CD8-positive, alpha-beta memory T cell (primary cell): ENCODE measurements around the gene REG1A. TPM values are rescaled to one million over a fixed set of nuclear protein-coding genes. Genes with fewer than 3 reads are reported as not detected.

Source experiments
- CTCF ChIA-PET: fragments of 350-600 bp; sonication (Branson Sonifier 250); formaldehyde crosslinking; loops from one replicate; lab custom pipeline; 2021; ENCODE audit warnings: antibody characterized with exemption; lab: Charles Lee
- POLR2A ChIA-PET: fragments of 350-600 bp; sonication (Branson Sonifier 250); formaldehyde crosslinking; loops from one replicate; lab custom pipeline; 2021; ENCODE audit warnings: antibody characterized with exemption; lab: Charles Lee
- DNase-seq, 5 donors: peaks; one replicate each; pipeline versions ENCODE4 v3.0.0 to v3.0.0-alpha.2; 2020 to 2022; ENCODE audit warnings: mixed read lengths in 1 of 5
- H3K27ac ChIP-seq: one replicate; pipeline ENCODE4 v1.7.0; 2013; ENCODE audit warnings: low read depth, mild to moderate bottlenecking, low read length, moderate library complexity
- H3K27me3 ChIP-seq: 2 replicates; pipeline ENCODE4 v1.7.0; 2013; ENCODE audit warnings: low read length, mild to moderate bottlenecking; ENCODE audit not compliant: insufficient read depth, poor library complexity, severe bottlenecking
- H3K36me3 ChIP-seq: 2 replicates; pipeline ENCODE4 v1.7.0; 2013; ENCODE audit warnings: mild to moderate bottlenecking, low read length, moderate library complexity; ENCODE audit not compliant: insufficient read depth
- H3K4me1 ChIP-seq: 2 replicates; pipeline ENCODE4 v1.7.0; 2013; ENCODE audit warnings: mild to moderate bottlenecking, low read length, moderate library complexity; ENCODE audit not compliant: insufficient read depth
- H3K4me3 ChIP-seq: 2 replicates; pipeline ENCODE4 v1.7.0; 2013; ENCODE audit warnings: mild to moderate bottlenecking, low read length
- H3K9me3 ChIP-seq: 2 replicates; pipeline ENCODE4 v1.7.0; 2013; ENCODE audit warnings: mild to moderate bottlenecking, low read length
- H3K27ac Mint-ChIP-seq, 8 donors: one replicate each; pipeline ENCODE4 v1.8.0; 2020 to 2021; ENCODE audit warnings: mixed read lengths in 8 of 8, mild to moderate bottlenecking in 6 of 8, inconsistent platforms in 3 of 8, moderate library complexity in 3 of 8
- H3K27me3 Mint-ChIP-seq, 2 donors: one replicate each; pipeline ENCODE4 v1.8.0; 2020 to 2021; ENCODE audit warnings: mixed read lengths in 2 of 2, mild to moderate bottlenecking in 1 of 2, moderate library complexity in 1 of 2
- H3K36me3 Mint-ChIP-seq, 3 donors: one replicate each; pipeline ENCODE4 v1.8.0; 2020 to 2021; ENCODE audit warnings: mixed read lengths in 3 of 3, inconsistent platforms in 1 of 3, mild to moderate bottlenecking in 1 of 3
- H3K4me1 Mint-ChIP-seq, 3 donors: one replicate each; pipeline ENCODE4 v1.8.0; 2020 to 2021; ENCODE audit warnings: mixed read lengths in 3 of 3, inconsistent platforms in 1 of 3, mild to moderate bottlenecking in 1 of 3
- H3K4me3 Mint-ChIP-seq, 7 donors: one replicate each; pipeline ENCODE4 v1.8.0; 2020 to 2021; ENCODE audit warnings: mixed read lengths in 7 of 7, mild to moderate bottlenecking in 6 of 7, moderate library complexity in 4 of 7, inconsistent platforms in 2 of 7
- H3K9me3 Mint-ChIP-seq, 5 donors: one replicate each; pipeline ENCODE4 v1.8.0; 2020 to 2022; ENCODE audit warnings: mixed read lengths in 5 of 5, mild to moderate bottlenecking in 3 of 5, moderate library complexity in 2 of 5, inconsistent platforms in 1 of 5
- polyA plus RNA-seq: library from polyadenylated mRNA; unstranded; fragments of 300-500 nt; fragmentation: Illumina TruSeq; gene quantifications from one replicate; pipeline ENCODE4 v1.2.3, GENCODE V29; 2021
- total RNA-seq, 2 experiments: library from RNA; stranded (reverse); gene quantifications; one replicate each; pipeline ENCODE4 v1.2.3, GENCODE V29; 2021

REG1A gene
- total and polyA plus RNA-seq, 3 experiments from 2014 or later = not detected

DNA sequence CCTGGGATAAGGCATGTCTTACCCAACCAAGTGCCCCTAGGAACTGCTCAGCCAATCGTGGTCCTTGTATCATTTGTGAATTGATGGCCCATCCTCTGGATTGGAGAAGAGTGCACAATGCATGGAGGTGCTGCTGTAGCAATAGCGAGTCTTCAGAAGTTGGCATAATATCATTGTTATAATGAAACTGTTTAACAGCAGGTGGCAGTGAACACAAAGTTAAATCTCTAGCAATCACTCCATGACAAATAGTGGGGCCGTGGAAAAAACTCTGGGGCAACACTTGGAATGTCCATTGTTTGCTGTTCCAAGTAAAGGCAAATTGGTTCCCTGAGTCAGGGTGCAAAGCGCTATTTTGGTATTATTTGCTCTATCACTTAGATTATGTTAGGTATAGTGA is 11.4 kb downstream of the REG1A start:
- no peaks in the 10 kb centered on the region for H3K9me3 ChIP-seq
- H3K4me1 ChIP-seq = no peaks in the 10 kb centered on the region
- peaks cover 0 to 16% (median 5%) of the 10 kb centered on the region in 5 donors for H3K9me3 Mint-ChIP-seq
- peak overlapping the region in 1 of 8 donors; percentile 10 for H3K27ac Mint-ChIP-seq
- no peaks in the 10 kb centered on the region for H3K27me3 ChIP-seq
- H3K4me3 ChIP-seq = no peak overlapping the region
- no peaks in the 10 kb centered on the region for H3K36me3 Mint-ChIP-seq
- ChIA-PET CTCF (no interaction called here), POLR2A (no interaction called here)
- no peak for DNase-seq
- H3K27ac ChIP-seq = no peak overlapping the region
- H3K4me3 Mint-ChIP-seq = no peak overlapping the region
- no peaks in the 10 kb centered on the region for H3K4me1 Mint-ChIP-seq
- H3K27me3 Mint-ChIP-seq = no peaks in the 10 kb centered on the region
- no peaks in the 10 kb centered on the region for H3K36me3 ChIP-seq

DNA sequence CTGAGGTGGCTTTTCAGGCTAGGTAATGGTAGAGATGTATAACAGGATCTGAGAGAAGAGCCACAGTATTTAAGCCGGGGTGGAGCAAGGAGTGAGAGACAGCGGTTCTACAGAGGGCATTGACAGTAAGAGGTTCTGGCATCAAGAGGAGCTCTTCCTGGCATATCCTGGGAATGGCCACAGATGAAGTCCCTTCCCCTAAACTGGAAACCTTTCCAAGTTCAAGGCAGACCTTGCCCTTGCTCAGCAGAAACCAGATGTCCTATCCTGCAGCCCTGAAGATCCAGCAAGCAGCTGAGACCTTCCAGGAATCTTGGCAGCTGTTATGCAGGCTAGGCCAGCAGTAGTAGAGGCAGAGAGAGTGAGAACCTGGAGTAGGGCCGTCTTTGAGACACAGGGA is 18.1 kb downstream of the REG1A start:
- Mint-ChIP-seq H3K9me3 (peaks cover 7 to 33% (median 11%) of the 10 kb centered on the region in 5 donors), H3K36me3 (no peaks in the 10 kb centered on the region), H3K27ac (no peak overlapping the region), H3K4me3 (no peak overlapping the region), H3K4me1 (no peaks in the 10 kb centered on the region), H3K27me3 (peaks cover 0 to 2% of the 10 kb centered on the region in 2 donors)
- no peaks in the 10 kb centered on the region for H3K4me1 ChIP-seq
- no peak for DNase-seq
- H3K36me3 ChIP-seq = no peaks in the 10 kb centered on the region
- ChIA-PET POLR2A (no interaction called here), CTCF (no interaction called here)
- no peaks in the 10 kb centered on the region for H3K9me3 ChIP-seq
- no peaks in the 10 kb centered on the region for H3K27me3 ChIP-seq
- no peak overlapping the region for H3K4me3 ChIP-seq
- no peak overlapping the region for H3K27ac ChIP-seq

GRCh38 chr2:79139423-79139822 is 19.1 kb downstream of the REG1A start:
- no peaks in the 10 kb centered on the region for H3K27me3 ChIP-seq
- CTCF ChIA-PET = no interaction called here
- H3K27ac Mint-ChIP-seq = no peak overlapping the region
- POLR2A ChIA-PET = no interaction called here
- no peak overlapping the region for H3K4me3 Mint-ChIP-seq
- peaks cover 0 to 2% of the 10 kb centered on the region in 2 donors for H3K27me3 Mint-ChIP-seq
- H3K36me3 ChIP-seq = no peaks in the 10 kb centered on the region
- no peak overlapping the region for H3K27ac ChIP-seq
- H3K4me1 Mint-ChIP-seq = no peaks in the 10 kb centered on the region
- no peaks in the 10 kb centered on the region for H3K4me1 ChIP-seq
- DNase-seq = no peak
- no peaks in the 10 kb centered on the region for H3K36me3 Mint-ChIP-seq
- H3K9me3 Mint-ChIP-seq = peaks cover 11 to 27% (median 17%) of the 10 kb centered on the region in 5 donors
- H3K9me3 ChIP-seq = no peaks in the 10 kb centered on the region
- H3K4me3 ChIP-seq = no peak overlapping the region

DNA sequence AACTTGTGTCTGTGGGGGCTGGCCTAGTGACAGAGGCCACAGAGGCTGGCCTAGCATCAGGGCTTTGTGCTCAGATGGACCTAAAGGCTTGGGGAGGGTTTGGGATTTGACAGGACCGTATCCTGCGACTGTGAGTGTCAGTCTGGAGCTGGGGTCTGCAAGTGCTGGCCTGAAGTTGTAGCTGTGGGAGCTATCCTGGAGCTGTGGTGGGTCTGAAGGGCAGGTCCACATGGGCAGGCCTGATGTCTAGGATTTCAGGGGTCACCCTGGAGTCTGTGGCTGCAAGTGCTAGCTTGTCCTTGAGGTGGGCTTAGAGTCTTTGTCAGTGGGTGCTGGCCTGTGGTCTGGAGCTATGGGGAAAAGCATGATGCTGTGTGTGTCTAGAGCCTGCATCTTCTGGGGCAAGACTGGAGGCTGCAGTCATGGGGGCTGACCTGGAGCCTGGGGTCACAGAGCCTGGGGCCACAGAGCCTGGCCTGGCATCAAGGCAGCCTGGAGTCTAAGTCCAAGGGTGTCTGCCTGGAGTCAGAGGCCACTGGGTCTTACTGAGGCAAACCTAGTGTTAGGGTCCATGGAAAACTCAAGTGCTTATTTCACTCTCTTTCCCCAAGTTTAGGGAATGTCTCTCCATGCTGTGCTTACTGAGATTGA is 35.7 kb downstream of the REG1A start:
- no peaks in the 10 kb centered on the region for H3K36me3 Mint-ChIP-seq
- peaks cover 0 to 1% of the 10 kb centered on the region in 2 donors for H3K27me3 Mint-ChIP-seq
- Histone ChIP-seq H3K36me3 (no peaks in the 10 kb centered on the region), H3K9me3 (no peaks in the 10 kb centered on the region), H3K27me3 (no peaks in the 10 kb centered on the region), H3K27ac (no peak overlapping the region), H3K4me3 (no peak overlapping the region), H3K4me1 (no peaks in the 10 kb centered on the region)
- ChIA-PET CTCF (no interaction called here), POLR2A (no interaction called here)
- no peak overlapping the region for H3K4me3 Mint-ChIP-seq
- H3K9me3 Mint-ChIP-seq = peaks cover 0 to 28% (median 8%) of the 10 kb centered on the region in 5 donors
- no peaks in the 10 kb centered on the region for H3K4me1 Mint-ChIP-seq
- H3K27ac Mint-ChIP-seq = no peak overlapping the region
- DNase-seq = no peak

- no peaks in the 10 kb centered on the region for H3K27me3 ChIP-seq
- Mint-ChIP-seq H3K27me3 (peaks cover 0 to under 1% of the 10 kb centered on the region in 2 donors), H3K36me3 (no peaks in the 10 kb centered on the region), H3K4me3 (no peak overlapping the region), H3K9me3 (peaks cover 6 to 24% (median 7%) of the 10 kb centered on the region in 5 donors), H3K4me1 (no peaks in the 10 kb centered on the region), H3K27ac (no peak overlapping the region)
- no peaks in the 10 kb centered on the region for H3K36me3 ChIP-seq
- H3K4me1 ChIP-seq = no peaks in the 10 kb centered on the region
- H3K4me3 ChIP-seq = no peak overlapping the region
- no peaks in the 10 kb centered on the region for H3K9me3 ChIP-seq
- no peak overlapping the region for H3K27ac ChIP-seq
- POLR2A ChIA-PET = no interaction called here
- no peak for DNase-seq
- CTCF ChIA-PET = no interaction called here
Observed at GRCh38 chr2:79159030-79159429, 38.7 kb downstream of the REG1A start.

- H3K36me3 ChIP-seq = no peaks in the 10 kb centered on the region
- Mint-ChIP-seq H3K36me3 (no peaks in the 10 kb centered on the region), H3K27ac (peak within 1 kb of the TSS in 1 of 8 donors; percentile 76), H3K4me3 (no peak within 1 kb of the TSS), H3K27me3 (no peaks in the 10 kb centered on the region), H3K9me3 (peaks cover 6 to 22% (median 11%) of the 10 kb centered on the region in 5 donors), H3K4me1 (no peaks in the 10 kb centered on the region)
- no peak within 1 kb of the TSS for H3K4me3 ChIP-seq
- no peaks in the 10 kb centered on the region for H3K4me1 ChIP-seq
- ChIA-PET POLR2A (no interaction called here), CTCF (no interaction called here)
- H3K9me3 ChIP-seq = no peaks in the 10 kb centered on the region
- no peak for DNase-seq
- no peak within 1 kb of the TSS for H3K27ac ChIP-seq
- H3K27me3 ChIP-seq = no peaks in the 10 kb centered on the region
Observed at GRCh38 chr2:79159653-79160052, 39.4 kb downstream of the REG1A start, which contains the start of gene REG3A. REG3A (minus strand) TSS chr2:79159753; CDS start chr2:79159405, 348 bp downstream.

DNA sequence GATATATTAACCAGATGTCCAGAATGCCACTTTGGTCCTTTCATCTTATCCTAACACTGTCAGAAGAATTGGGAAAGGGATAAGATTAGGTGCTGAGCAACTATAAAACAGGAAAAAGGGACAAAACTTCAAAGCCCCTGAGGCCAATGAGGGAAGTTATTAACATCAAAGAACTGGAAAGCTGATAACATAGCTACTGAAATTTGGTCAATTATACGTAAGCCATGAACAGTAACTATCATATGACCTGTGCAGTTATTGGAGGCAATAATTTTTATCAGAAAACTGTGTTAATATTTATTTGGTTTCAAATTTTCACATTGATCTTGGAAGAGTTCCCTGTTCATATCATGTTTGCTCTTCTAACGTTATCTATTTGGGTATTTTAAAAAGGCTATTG is 41.8 kb downstream of the REG1A start:
- H3K4me1 ChIP-seq = no peaks in the 10 kb centered on the region
- DNase-seq = no peak
- Mint-ChIP-seq H3K27me3 (no peaks in the 10 kb centered on the region), H3K27ac (no peak overlapping the region), H3K4me3 (no peak overlapping the region), H3K4me1 (no peaks in the 10 kb centered on the region), H3K36me3 (no peaks in the 10 kb centered on the region), H3K9me3 (peaks cover 6 to 19% (median 15%) of the 10 kb centered on the region in 5 donors)
- H3K27ac ChIP-seq = no peak overlapping the region
- H3K9me3 ChIP-seq = no peaks in the 10 kb centered on the region
- no peaks in the 10 kb centered on the region for H3K27me3 ChIP-seq
- no peak overlapping the region for H3K4me3 ChIP-seq
- H3K36me3 ChIP-seq = no peaks in the 10 kb centered on the region
- ChIA-PET POLR2A (no interaction called here), CTCF (no interaction called here)

- no peaks in the 10 kb centered on the region for H3K27me3 ChIP-seq
- H3K4me1 ChIP-seq = no peaks in the 10 kb centered on the region
- Mint-ChIP-seq H3K27me3 (no peaks in the 10 kb centered on the region), H3K36me3 (no peaks in the 10 kb centered on the region), H3K27ac (no peak overlapping the region), H3K4me1 (no peaks in the 10 kb centered on the region), H3K9me3 (peaks cover 4 to 18% (median 15%) of the 10 kb centered on the region in 5 donors), H3K4me3 (no peak overlapping the region)
- CTCF ChIA-PET = no interaction called here
- no peaks in the 10 kb centered on the region for H3K36me3 ChIP-seq
- POLR2A ChIA-PET = no interaction called here
- H3K27ac ChIP-seq = no peak overlapping the region
- no peaks in the 10 kb centered on the region for H3K9me3 ChIP-seq
- H3K4me3 ChIP-seq = no peak overlapping the region
- no peak for DNase-seq
Observed at GRCh38 chr2:79162801-79163200, 42.5 kb downstream of the REG1A start.
